Measurements from ENCODE around the gene EEF1G. TPM values are rescaled to one million over a fixed set of nuclear protein-coding genes. Genes with fewer than 3 reads are reported as not detected.

Gene EEF1G
- polyA plus RNA-seq, 2 of the 4 experiments (the other 2 are of a cell fraction): 1,570 to 1,728 TPM

DNA sequence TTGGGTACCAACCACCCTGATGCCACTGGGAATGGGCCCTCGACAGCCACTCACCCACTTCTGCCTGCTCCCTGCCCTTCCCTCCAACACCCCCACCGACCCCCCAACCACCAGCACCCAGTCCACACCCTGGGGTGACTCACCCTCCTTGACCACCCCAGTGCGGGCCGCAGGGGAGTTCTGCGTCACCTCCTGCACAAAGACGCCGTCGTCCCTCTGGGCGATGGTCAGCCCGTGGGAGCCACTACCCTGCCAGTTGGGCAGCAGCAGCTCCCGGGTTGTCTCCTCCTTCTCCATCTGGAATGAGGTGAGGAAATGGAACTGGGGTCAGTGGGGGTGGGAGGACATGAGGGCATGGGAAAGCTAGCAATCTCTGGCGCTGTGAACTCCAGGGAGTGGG lies 37.9 kb downstream of the EEF1G start (continued):
- no peak for TF ChIP-seq CTCF (IDR thresholded peaks at IDR 0.05)
- TF ChIP-seq JUN (IDR thresholded peaks at IDR 0.05): no peak
- no peak for TF ChIP-seq E2F6 (IDR thresholded peaks at IDR 0.05; ENCODE audit: borderline replicate concordance, low read depth)
- no peak for TF ChIP-seq MAX (IDR thresholded peaks at IDR 0.05)
- TF ChIP-seq, protein P1, sequence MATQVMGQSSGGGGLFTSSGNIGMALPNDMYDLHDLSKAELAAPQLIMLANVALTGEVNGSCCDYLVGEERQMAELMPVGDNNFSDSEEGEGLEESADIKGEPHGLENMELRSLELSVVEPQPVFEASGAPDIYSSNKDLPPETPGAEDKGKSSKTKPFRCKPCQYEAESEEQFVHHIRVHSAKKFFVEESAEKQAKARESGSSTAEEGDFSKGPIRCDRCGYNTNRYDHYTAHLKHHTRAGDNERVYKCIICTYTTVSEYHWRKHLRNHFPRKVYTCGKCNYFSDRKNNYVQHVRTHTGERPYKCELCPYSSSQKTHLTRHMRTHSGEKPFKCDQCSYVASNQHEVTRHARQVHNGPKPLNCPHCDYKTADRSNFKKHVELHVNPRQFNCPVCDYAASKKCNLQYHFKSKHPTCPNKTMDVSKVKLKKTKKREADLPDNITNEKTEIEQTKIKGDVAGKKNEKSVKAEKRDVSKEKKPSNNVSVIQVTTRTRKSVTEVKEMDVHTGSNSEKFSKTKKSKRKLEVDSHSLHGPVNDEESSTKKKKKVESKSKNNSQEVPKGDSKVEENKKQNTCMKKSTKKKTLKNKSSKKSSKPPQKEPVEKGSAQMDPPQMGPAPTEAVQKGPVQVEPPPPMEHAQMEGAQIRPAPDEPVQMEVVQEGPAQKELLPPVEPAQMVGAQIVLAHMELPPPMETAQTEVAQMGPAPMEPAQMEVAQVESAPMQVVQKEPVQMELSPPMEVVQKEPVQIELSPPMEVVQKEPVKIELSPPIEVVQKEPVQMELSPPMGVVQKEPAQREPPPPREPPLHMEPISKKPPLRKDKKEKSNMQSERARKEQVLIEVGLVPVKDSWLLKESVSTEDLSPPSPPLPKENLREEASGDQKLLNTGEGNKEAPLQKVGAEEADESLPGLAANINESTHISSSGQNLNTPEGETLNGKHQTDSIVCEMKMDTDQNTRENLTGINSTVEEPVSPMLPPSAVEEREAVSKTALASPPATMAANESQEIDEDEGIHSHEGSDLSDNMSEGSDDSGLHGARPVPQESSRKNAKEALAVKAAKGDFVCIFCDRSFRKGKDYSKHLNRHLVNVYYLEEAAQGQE (IDR thresholded peaks at IDR 0.05): no peak

DNA sequence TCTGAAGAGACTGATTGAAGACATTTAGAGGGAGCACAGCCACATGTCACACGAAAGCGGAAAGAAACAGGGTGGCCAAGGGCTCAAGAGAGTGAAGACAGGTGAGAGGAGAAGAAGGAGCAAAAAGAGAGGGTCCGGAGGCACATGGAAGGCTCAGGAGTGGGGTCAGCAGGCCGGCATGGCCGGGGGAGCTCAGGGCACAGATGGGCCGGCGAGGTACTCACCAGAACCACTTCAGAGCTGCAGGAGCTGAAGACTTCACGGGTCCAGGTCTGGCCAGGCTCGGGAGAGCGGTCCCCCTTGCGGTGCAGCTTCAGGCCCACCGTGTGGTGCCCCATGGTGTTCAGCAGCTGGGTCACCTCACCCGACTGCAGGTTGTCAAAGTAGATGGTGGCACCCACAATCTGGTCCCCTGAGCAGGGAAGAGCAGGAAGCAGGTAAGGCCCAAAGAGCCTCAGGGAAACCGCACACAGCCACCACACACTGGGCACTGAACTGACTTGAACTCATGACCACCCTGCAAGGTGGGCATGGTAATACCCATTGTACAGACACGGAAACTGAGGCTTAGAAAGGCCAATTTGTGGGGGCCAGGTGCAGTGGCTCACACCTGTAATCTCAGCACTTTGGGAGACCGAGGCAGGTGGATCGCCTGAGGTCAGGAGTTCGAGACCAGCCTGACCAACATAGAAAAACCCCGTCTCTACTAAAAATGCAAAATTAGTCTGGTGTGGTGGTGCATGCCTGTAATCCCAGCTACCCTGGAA lies 38.7 kb downstream of the EEF1G start:
- no peak for TF ChIP-seq KDM1A (IDR thresholded peaks at IDR 0.05; ENCODE audit: low read depth)
- no peak for TF ChIP-seq ESRRA (IDR thresholded peaks at IDR 0.05; ENCODE audit: borderline replicate concordance, low read length)
- no peak for TF ChIP-seq RFX5 (IDR thresholded peaks at IDR 0.05)
- TF ChIP-seq CBX2 (IDR thresholded peaks at IDR 0.05; ENCODE audit: borderline replicate concordance, low read depth): no peak
- TF ChIP-seq TFCP2L1 (CRISPR knock-in tag; IDR thresholded peaks at IDR 0.05): no peak
- H3K27ac ChIP-seq: no peak overlapping the region
- DNase-seq (ENCODE audit: low read depth in 1 of 2, low spot score in 1 of 2): no peak
- H3K9me3 ChIP-seq: 0 out of 3 replicates have a peak, but pooled peaks cover 2% of the 10 kb centered on the region
- no peak for ATAC-seq
- no peak overlapping the region for H3K4me3 ChIP-seq
- H3K4me1 ChIP-seq: peaks cover 30% of the 10 kb centered on the region
- POLR2A ChIA-PET: no interaction called here
- FAIRE-seq: no peak
- WGBS (ENCODE audit: missing lambda C conversion rate): 95% methylated on average over 19 of the region's 19 CpGs
- no peak overlapping the region for H3K4me2 ChIP-seq
- CTCF ChIA-PET: interaction anchor here (0.7 to 14.5 kb wide), 7 partner anchors 8 to 153 kb away, joined by 3 to 322 read pairs (median 10); partner anchors contain the start of gene SCGB1A1

DNA sequence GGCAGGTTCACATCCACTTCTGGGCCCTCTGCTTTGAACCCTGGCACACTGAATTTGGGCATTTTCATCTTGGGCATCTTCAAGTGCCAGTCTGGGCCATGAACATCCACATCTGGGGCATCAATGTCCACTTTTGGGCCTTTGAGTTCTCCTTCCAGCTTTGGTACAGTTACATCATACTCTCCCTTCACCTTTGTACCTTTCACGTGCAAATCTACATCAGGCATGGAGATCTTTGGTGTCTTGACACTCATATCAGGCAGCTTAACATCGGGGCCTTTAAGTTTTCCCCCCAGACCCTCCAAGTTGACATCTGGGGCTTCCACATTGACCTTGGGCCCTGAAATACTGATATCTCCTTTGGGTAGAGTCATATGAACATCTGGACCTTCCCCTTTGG lies 41.6 kb downstream of the EEF1G start:
- Histone ChIP-seq H3K4me1 (peaks cover 1% of the 10 kb centered on the region; the same call in 2 of the 3 replicates), H3K9me3 (0 out of 3 replicates have a peak, but pooled peaks cover 2% of the 10 kb centered on the region), H3K27ac (no peak overlapping the region), H3K4me3 (no peak overlapping the region), H3K4me2 (no peak overlapping the region)
- no peak for FAIRE-seq
- TF ChIP-seq SMC3 (IDR thresholded peaks at IDR 0.05): no peak
- no peak for TF ChIP-seq NFE2L2 (conservative IDR thresholded peaks at IDR 0.05; ENCODE audit: low read length)
- WGBS (ENCODE audit: missing lambda C conversion rate): 86% methylated on average over 2 of the region's 2 CpGs
- CTCF ChIA-PET: interaction anchor here (3.5 to 14.5 kb wide), 2 partner anchors 11 to 108 kb away, joined by 15 to 322 read pairs; partner anchors contain the start of gene SCGB1A1
- no peak for DNase-seq (ENCODE audit: low read depth in 1 of 2, low spot score in 1 of 2)
- POLR2A ChIA-PET: no interaction called here
- no peak for ATAC-seq

All from A549 (cell line).